RWPE1 (cell line): ENCODE data around the gene GRID1.

Experiments used
- CTCF ChIA-PET: fragments of 350-600 bp; sonication (Branson Sonifier 250); formaldehyde crosslinking; extraction: SDS; loops from one replicate; lab custom pipeline; 2021; lab: Yijun Ruan, JAX
- POLR2A ChIA-PET: fragments of 400-600 bp; formaldehyde crosslinking; extraction: SDS; loops from one replicate; lab custom pipeline; 2020; ENCODE audit warnings: antibody characterized with exemption; ENCODE audit not compliant: low non-redundant PET; lab: Yijun Ruan, JAX
- DNase-seq: peaks from one replicate; pipeline ENCODE4 v3.0.0; 2012; ENCODE audit warnings: low spot score
- H3K27ac ChIP-seq: fragments of 450-650 bp; 2 replicates; pipeline ENCODE4 v1.5.1; 2017
- TF ChIP-seq, protein P1 (sequence below): fragments of 450-650 bp; conservative IDR thresholded peaks from 2 replicates; pipeline ENCODE4 v1.5.1; 2017; ENCODE audit warnings: low read depth, mild to moderate bottlenecking

Gene GRID1

DNA sequence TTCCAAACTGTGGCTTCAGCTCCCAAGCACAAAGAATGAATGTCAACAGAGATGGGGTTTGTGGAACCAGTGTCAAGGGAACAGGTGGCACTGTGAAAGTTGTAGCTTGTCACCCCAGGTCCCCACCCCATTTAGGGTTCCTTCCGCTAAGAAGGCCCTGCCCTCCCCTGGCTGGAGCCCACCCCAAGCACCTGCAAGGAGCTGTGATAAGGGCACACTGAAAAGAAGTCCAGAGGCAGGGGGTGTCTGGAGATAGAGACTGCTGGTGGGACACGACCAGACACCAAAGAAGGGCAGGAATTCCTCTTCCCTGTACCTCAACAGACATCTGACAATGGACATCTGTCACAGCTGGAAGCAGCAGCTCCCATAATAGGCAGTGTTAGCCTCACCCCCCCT, 4.5 kb downstream of the GRID1 start:
- POLR2A ChIA-PET: no interaction called here
- H3K27ac ChIP-seq: no peak overlapping the region
- DNase-seq: no peak
- CTCF ChIA-PET: interaction anchor here (0.9 to 1.5 kb wide), 2 partner anchors 9 to 16 kb away, joined by 3 to 5 read pairs; no protein-coding TSS in a partner anchor
- TF ChIP-seq, protein P1, sequence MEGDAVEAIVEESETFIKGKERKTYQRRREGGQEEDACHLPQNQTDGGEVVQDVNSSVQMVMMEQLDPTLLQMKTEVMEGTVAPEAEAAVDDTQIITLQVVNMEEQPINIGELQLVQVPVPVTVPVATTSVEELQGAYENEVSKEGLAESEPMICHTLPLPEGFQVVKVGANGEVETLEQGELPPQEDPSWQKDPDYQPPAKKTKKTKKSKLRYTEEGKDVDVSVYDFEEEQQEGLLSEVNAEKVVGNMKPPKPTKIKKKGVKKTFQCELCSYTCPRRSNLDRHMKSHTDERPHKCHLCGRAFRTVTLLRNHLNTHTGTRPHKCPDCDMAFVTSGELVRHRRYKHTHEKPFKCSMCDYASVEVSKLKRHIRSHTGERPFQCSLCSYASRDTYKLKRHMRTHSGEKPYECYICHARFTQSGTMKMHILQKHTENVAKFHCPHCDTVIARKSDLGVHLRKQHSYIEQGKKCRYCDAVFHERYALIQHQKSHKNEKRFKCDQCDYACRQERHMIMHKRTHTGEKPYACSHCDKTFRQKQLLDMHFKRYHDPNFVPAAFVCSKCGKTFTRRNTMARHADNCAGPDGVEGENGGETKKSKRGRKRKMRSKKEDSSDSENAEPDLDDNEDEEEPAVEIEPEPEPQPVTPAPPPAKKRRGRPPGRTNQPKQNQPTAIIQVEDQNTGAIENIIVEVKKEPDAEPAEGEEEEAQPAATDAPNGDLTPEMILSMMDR: no peak

DNA sequence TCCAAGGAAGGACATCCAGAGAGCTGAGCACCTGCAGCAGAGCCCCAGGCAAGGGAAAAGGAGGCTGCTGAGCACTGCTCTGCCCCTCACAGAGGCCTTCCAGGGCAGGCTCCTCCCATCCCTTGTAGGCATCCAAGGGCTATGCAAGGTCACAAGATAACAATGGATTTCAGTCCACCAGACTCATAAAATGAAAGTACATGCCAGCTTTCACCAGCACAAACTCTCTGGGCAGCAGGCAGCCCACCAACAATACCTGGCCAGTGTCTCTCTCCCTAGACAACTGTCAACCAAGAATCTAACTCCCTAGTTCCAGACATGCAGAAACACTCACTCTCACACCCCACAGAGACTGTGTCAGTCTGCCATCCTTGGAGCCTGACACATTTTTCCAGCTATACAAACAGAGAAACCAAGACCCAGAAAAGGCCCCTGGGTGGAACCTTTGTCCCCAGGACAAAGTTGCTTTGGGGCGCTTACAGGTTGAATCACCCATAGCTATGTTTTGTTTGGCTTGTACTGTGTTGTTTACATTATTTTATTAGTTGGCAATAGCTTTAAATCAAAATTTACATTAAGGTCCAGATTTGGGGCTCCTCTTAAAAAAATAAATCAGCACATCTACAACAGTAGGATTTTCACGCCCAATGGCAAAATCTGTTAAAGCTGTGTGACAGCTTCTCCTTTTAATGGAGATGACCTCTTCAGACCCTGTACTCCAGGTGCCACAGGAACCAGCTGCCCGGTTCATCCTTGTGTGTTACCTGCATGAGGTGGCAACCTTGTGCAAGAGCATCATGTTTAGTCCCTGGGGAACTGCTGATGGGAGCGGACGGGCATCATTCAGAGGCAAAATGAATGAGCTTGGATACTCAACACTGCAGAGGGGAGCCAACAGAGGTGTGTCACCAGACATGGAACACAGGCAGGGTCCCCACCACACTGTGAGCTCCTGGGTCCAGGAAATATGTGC, 5.2 kb downstream of the GRID1 start:
- no peak for DNase-seq
- ChIA-PET POLR2A (no interaction called here), CTCF (interaction anchor here (0.6 to 0.9 kb wide), 2 partner anchors 15 to 20 kb away, joined by 3 read pairs; no protein-coding TSS in a partner anchor)
- no peak overlapping the region for H3K27ac ChIP-seq
- TF ChIP-seq, protein P1: no peak

DNA sequence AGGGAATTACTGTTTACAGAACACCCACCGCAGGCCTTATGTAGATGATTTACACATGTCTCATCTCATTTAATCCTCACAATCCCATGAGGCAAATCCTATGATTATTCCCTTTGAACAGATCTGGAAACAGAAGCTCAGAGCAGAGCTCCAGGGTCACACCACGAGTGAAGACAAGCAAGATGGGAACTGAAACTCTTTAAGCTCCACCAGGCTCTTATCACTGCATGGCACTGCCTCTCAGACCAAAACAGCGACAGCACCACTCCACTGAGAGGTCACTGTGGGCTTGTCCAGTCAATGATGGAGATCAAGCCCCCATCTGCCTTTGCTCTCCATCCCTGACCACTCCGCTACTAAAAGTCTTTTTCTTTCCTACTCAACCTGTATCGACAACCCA, 5.9 kb downstream of the GRID1 start:
- no peak overlapping the region for H3K27ac ChIP-seq
- ChIA-PET POLR2A (no interaction called here), CTCF (interaction anchor here (0.6 kb wide), 1 partner anchor 21 kb away, joined by 3 read pairs; no protein-coding TSS in a partner anchor)
- TF ChIP-seq, protein P1: no peak
- DNase-seq: no peak

DNA sequence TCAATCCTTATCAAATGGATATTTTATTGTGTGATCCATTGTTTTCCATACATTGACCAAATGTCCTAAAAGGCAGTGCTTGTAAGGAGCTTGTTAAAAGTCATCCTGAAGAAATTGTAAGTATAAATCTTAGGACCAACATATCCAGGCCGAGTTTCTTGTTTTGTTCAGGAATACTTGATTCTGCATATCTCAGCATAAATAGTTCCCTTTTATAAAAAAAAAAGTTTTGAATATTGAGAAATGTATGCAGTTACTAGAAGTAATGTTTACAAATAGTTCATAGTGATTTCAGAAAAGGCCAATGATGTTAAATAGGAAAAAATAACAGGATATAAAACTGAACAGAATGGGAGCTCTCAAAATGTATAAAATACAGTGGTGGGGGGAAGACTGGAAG, 6.6 kb downstream of the GRID1 start:
- ChIA-PET CTCF (no interaction called here), POLR2A (no interaction called here)
- TF ChIP-seq, protein P1: no peak
- no peak overlapping the region for H3K27ac ChIP-seq
- DNase-seq: no peak

DNA sequence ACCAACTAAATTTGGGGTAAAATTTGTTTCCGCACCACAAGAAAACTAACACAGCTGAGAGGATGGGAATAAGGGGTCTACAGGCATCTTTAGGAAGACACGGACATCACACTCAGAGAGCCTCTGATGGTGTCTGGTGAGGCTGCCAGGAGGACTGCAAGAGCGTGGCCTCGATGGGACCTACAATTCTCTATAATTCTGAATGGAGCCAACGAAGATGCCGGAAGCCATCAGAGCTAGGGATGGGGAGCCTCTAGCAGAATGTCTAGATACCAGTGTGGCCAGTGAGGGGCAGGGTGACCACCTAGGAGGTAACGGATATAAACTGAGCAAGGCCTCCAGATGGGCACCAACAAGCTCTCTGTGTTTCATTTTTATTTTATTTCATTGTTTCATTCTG, 7.5 kb downstream of the GRID1 start:
- CTCF ChIA-PET: interaction anchor here (0.6 to 1.5 kb wide), 2 partner anchors 9 to 168 kb away, joined by 3 to 5 read pairs; no protein-coding TSS in a partner anchor
- DNase-seq: no peak
- H3K27ac ChIP-seq: no peak overlapping the region
- POLR2A ChIA-PET: no interaction called here
- TF ChIP-seq, protein P1: no peak

DNA sequence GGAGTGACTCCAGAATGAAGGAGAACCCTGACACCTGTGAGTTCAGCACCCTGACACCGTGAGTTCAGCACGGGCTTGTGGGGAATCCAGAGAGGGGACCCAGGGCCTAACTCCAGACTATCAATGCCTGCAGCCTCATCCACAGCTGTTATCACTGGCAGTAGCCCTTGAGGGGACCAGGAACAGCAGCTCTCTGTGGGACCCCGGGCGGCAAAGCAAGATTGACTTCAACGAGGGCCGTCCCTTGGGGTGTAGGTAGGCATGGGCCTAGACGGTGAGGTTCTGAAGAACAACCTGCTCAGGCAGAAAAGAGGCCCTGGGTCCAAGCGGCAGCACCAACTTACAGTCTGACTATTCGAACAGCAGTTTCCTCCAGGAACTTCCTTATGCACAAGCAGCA, 8.9 kb downstream of the GRID1 start:
- CTCF ChIA-PET: interaction anchor here (1.5 kb wide), 1 partner anchor 10 kb away, joined by 3 read pairs; no protein-coding TSS in a partner anchor

More for the DNA sequence above, 8.9 kb downstream of the GRID1 start:
- no peak overlapping the region for H3K27ac ChIP-seq
- TF ChIP-seq, protein P1: no peak
- POLR2A ChIA-PET: no interaction called here
- DNase-seq: no peak
